Stimulated activated CD4-positive, alpha-beta T cell treated with anti-CD3 and anti-CD28 coated beads, TNF-alpha, amount 100 ng/mL, for 48 hours (primary cell): Measurements from ENCODE around the gene MINDY2.
"Not testable (repeated sequence)": the region's sequence is repeated elsewhere in the genome, so short reads cannot be mapped to it uniquely, and the experiment has no call there.

Source experiments
- DNase-seq, 3 donors: peaks; one replicate each; pipeline ENCODE4 v3.0.0-alpha.2; 2020; ENCODE audit warnings: low read depth in 3 of 3

MINDY2 gene

DNA sequence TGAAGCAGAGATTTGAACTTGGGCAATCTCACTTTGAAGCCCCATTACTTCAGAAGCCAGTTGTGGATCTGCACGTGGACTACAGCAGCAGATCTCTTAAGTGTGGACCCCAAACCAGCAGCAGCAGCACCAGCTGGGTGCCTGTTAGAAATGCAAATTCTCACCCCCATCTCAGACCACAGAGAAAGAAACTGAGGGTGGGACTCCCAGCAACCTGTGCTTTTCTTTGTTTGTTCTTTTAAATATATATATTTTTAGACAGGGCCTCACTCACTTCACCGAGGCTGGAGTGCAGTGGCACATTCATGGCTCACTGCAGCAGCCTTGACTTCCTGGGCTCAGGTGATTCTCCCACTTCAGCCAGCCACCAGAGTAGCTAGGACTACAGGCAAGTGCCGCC is 109.2 kb downstream of the MINDY2 start:
- DNase-seq = no peak

DNA sequence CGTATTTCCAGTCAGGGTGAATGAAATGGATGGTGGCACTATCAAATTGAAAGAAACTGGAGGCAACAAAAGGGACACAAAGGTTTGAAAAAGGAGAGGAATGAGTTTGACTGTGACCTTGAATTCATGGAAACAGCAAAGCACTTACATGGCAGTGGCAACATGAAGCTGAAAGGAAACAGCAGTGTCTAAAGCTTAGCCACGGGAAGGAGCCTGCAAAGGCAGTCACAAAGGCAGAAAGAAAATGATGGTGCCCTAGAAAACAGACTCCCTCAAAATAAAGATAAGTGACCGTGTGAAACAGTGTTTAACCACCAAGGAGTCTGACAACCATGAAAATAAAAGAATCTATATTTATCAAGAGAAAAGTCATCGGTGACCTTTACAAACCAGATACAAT is 111.1 kb downstream of the MINDY2 start:
- no peak for DNase-seq

DNA sequence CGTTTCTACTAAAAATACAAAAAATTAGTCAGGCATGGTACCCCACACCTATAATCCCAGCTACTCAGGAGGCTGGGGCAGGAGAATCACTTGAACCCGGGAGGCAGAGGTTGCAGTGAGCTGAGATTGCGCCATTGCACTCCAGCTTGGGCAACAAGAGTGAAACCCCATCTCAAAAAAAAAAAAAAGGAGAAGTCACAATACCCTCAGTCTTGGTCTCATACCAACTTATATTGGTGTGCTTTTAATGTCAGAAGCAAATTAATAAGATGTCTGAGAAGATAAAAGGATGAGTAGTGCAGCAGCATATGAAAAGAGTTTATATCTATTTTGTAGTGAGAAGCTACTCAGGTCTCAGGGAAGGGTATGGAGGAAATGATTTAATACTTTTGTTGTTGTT is 112.8 kb downstream of the MINDY2 start:
- DNase-seq = not testable (repeated sequence)

- no peak for DNase-seq
Observed at GRCh38 chr15:58886921-58887320, 115.8 kb downstream of the MINDY2 start.

DNA sequence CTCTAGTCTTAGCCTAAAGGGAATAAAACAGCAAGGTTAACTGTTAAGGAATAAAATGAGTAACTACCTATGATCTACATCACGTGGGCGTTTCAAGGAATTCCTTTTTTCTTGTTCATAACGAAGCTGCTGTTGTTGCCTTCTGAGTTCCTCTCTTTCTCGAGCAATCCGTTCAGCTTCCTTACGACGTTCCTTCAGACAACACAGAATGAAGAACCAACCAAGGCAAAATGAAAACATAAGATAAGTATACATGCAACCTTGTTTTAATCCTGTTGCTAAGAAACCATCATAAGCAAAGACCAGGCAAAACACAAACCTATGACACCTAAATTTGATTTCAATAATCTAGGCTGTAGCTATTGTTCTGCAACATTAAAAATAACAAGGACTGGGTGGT is 118.3 kb downstream of the MINDY2 start:
- DNase-seq = no peak

GRCh38 chr15:58898150-58898680 is 127.1 kb downstream of the MINDY2 start:
- no peak for DNase-seq

DNA sequence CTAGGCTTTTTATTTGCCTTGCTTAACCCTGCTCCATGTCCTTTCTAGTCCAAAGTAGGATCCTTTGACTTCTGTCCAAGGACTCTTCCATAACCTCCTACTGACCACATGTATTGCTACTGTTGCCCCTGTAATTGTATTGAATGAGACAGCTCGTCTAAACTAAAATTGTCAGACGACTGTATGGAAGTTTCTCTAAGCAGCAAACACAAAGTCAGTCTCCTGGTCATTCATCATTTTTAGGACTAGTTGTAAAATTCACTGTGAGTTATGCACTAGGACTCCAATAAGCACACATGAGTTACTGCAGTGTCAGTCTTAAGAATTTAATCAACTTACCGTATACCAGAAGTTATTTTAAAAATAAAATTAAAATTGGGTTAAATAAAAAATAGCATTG is 129.5 kb downstream of the MINDY2 start:
- no peak for DNase-seq

DNA sequence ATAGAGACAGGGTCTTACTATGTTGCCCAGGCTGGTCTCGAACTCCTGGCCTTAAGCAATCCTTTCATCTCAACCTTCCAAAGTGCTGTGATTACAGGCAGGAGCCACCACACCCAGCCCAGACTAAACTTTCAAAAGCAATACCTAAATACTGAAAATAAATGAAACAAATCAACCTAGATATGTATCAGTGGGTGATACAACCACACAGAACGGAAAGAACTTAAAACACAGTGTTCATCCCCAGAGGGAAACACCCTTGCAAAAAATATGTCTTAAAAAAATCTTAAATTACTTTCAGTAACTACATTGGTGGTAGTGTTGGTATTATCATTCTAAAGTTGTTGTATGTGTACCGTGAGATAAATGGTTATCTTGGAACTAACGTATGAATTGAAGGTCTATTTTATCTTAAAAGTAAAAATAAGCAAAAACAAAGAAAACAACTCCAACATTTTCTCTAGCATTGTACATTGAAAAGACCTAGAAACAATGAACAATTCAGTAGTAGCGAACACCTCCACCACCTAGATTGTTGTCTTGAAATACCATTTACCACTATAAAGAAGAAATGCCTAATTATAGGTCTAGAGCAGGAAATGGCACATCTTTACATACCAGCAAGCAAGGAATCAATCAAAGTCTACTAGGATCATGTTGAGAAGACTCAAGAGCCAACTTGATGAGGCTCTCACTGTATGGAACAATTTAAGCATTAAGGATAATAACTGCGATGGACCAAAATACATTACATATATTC is 137.6 kb downstream of the MINDY2 start:
- no peak for DNase-seq

DNA sequence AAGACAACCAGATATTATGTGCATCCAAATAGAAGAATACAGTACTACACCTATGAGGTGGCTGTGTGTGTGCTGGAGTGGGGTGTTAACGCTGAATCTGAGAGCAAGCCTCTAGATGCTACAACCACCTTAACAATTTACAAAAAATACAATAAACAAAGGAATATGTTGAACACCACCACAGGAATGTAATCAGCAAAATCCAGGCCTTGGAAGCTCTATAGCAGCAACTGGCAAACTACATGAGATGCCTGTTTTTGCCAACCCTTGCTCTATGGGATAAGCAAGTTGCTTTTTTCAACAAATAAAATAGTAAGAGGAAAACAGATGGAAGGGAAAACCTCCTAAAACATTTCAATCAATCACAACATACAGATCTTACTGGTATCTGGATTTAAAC is 138.5 kb downstream of the MINDY2 start:
- DNase-seq = no peak

DNA sequence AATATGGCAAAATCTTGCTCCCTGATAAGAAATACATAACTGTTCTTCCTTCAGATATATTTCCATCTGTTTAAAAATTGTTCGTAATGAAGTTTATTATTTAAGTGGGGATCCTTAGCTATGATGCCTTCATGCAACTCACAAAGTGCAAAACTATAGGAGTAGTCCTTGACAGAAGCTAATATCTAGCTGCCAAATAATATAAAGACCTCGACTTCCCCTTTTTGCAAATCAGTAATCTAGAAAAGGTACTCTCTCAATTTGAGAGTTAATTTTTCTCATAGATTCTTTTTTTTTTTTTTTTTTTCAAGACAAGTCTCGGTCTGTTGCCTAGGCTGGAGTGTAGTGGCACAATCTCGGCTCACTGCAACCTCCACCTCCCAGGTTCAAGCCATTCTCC is 139.4 kb downstream of the MINDY2 start:
- no peak for DNase-seq
